ENCODE results near the gene CDC73. TPM values are rescaled to one million over a fixed set of nuclear protein-coding genes. Genes with fewer than 3 reads are reported as not detected.

CDC73 gene
- total RNA-seq, 1 donor, result 29.7 TPM

DNA sequence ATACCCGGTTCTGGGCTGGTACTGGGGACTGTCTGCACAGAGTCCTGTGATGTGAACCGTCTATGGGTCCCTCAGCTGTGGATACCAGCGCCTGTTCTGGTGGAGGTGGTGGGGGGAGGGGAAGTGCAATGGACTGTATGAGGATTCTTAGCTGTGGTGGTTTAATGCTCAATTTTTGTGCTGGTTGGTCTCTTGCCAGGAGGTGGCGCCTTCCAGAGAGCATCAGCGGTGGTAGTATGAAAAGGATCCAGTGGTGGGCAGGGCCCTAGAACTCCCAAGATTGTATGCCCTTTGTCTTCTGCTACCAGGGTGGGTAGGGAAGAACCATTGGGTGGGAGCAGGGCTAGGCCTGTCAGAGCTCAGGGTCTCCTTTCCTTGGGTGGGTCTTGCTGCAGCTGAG, 153.9 kb downstream of the CDC73 start:
- peaks cover 2% of the 10 kb centered on the region for H4K20me1 ChIP-seq (ENCODE audit: insufficient read depth, low read length)
- no peaks in the 10 kb centered on the region for H3K4me1 ChIP-seq (ENCODE audit: insufficient read depth, low read length)
- no peaks in the 10 kb centered on the region for H3K36me3 ChIP-seq (ENCODE audit: insufficient read depth, low read length)
- H3K4me3 ChIP-seq (ENCODE audit: insufficient read depth, low read length), result no peak overlapping the region
- no peaks in the 10 kb centered on the region for H3K9me3 ChIP-seq (ENCODE audit: low read depth, low read length)
- H3K79me2 ChIP-seq (ENCODE audit: insufficient read depth, low read length), result no peaks in the 10 kb centered on the region
- TF ChIP-seq, protein P1, sequence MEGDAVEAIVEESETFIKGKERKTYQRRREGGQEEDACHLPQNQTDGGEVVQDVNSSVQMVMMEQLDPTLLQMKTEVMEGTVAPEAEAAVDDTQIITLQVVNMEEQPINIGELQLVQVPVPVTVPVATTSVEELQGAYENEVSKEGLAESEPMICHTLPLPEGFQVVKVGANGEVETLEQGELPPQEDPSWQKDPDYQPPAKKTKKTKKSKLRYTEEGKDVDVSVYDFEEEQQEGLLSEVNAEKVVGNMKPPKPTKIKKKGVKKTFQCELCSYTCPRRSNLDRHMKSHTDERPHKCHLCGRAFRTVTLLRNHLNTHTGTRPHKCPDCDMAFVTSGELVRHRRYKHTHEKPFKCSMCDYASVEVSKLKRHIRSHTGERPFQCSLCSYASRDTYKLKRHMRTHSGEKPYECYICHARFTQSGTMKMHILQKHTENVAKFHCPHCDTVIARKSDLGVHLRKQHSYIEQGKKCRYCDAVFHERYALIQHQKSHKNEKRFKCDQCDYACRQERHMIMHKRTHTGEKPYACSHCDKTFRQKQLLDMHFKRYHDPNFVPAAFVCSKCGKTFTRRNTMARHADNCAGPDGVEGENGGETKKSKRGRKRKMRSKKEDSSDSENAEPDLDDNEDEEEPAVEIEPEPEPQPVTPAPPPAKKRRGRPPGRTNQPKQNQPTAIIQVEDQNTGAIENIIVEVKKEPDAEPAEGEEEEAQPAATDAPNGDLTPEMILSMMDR (IDR thresholded peaks at IDR 0.05; ENCODE audit: extremely low read depth, low read depth, low read length), result no peak
- H3K27me3 ChIP-seq (ENCODE audit: insufficient read depth, low read length), result no peaks in the 10 kb centered on the region
- H3K27ac ChIP-seq (ENCODE audit: low read depth, low read length), result no peak overlapping the region
- DNase-seq (ENCODE audit: insufficient read length, low spot score, missing footprints), result no peak
- no peak overlapping the region for H2AFZ ChIP-seq (ENCODE audit: low read length)
- no peak overlapping the region for H3K4me2 ChIP-seq (ENCODE audit: insufficient read depth, low read length)

DNA sequence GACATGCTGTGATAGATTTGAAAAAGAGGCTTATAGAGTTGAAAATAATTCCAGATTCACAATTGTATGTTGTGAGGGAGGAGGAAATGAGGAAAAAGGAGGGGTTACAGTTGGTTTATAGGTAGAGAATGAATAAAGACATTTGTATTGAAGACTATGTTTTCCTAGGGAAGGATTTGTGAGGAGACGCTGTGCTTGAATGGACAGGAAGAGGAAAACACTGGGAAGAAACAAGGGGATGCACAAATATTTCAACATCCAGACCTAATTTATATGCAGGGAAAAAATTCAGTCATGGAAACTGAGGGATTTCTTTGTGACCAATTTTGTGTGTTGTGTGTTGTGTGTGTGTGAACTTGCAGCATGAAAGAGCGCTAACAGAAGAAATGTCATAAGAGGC, 157.1 kb downstream of the CDC73 start:
- no peak for DNase-seq (ENCODE audit: insufficient read length, low spot score, missing footprints)
- peaks cover 2% of the 10 kb centered on the region for H4K20me1 ChIP-seq (ENCODE audit: insufficient read depth, low read length)
- H3K4me2 ChIP-seq (ENCODE audit: insufficient read depth, low read length), result no peak overlapping the region
- TF ChIP-seq, protein P1 (IDR thresholded peaks at IDR 0.05; ENCODE audit: extremely low read depth, low read depth, low read length), result no peak
- H2AFZ ChIP-seq (ENCODE audit: low read length), result no peak overlapping the region
- H3K79me2 ChIP-seq (ENCODE audit: insufficient read depth, low read length), result no peaks in the 10 kb centered on the region
- H3K27ac ChIP-seq (ENCODE audit: low read depth, low read length), result no peak overlapping the region
- H3K4me3 ChIP-seq (ENCODE audit: insufficient read depth, low read length), result no peak overlapping the region
- no peaks in the 10 kb centered on the region for H3K9me3 ChIP-seq (ENCODE audit: low read depth, low read length)
- no peaks in the 10 kb centered on the region for H3K36me3 ChIP-seq (ENCODE audit: insufficient read depth, low read length)
- no peaks in the 10 kb centered on the region for H3K4me1 ChIP-seq (ENCODE audit: insufficient read depth, low read length)
- no peaks in the 10 kb centered on the region for H3K27me3 ChIP-seq (ENCODE audit: insufficient read depth, low read length)

DNA sequence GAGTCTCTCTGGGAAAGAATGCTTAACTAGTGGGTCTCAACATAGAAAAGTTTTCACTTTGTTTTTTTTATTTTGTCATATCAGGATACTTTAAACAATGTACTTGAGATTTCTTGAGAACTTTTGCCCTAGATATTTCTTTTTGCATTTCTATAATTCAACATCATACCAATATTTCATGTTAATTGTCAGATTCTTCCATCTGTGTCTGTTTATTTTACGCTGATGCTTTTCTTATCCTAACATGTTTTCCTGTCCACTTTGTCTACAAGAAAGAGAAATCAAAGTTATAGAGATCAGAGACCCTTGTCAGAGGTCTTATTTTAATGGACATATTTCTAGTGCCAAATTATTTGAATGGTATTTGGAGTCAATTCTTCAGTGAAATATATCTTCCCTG, 160.1 kb downstream of the CDC73 start:
- H3K27ac ChIP-seq (ENCODE audit: low read depth, low read length), result no peak overlapping the region
- H3K36me3 ChIP-seq (ENCODE audit: insufficient read depth, low read length), result no peaks in the 10 kb centered on the region
- no peak overlapping the region for H3K4me3 ChIP-seq (ENCODE audit: insufficient read depth, low read length)
- no peak overlapping the region for H3K4me2 ChIP-seq (ENCODE audit: insufficient read depth, low read length)
- no peak for DNase-seq (ENCODE audit: insufficient read length, low spot score, missing footprints)
- TF ChIP-seq, protein P1 (IDR thresholded peaks at IDR 0.05; ENCODE audit: extremely low read depth, low read depth, low read length), result no peak
- no peaks in the 10 kb centered on the region for H3K79me2 ChIP-seq (ENCODE audit: insufficient read depth, low read length)
- no peaks in the 10 kb centered on the region for H3K4me1 ChIP-seq (ENCODE audit: insufficient read depth, low read length)
- no peaks in the 10 kb centered on the region for H4K20me1 ChIP-seq (ENCODE audit: insufficient read depth, low read length)
- H2AFZ ChIP-seq (ENCODE audit: low read length), result no peak overlapping the region
- no peaks in the 10 kb centered on the region for H3K9me3 ChIP-seq (ENCODE audit: low read depth, low read length)
- H3K27me3 ChIP-seq (ENCODE audit: insufficient read depth, low read length), result no peaks in the 10 kb centered on the region

DNA sequence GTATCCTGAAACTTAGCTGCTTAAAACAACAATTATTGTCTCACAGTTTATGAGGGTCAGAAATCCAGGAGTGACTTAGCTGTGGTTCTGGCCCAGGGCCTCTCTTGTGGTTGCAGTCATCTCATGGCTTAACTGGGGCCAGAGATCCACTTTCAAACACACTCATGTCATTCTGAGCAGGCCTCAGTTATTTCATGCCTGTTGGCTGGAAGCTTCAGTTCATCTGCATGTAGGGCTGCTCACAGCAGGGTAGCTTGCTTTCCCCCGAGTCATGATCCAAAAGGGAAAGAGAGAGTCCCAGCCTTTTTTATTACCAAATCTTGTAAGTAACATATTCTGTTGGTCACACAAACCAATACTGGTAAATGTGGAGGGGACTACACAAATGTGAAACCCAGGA, 161.2 kb downstream of the CDC73 start:
- Histone ChIP-seq H3K27me3 (ENCODE audit: insufficient read depth, low read length) (no peaks in the 10 kb centered on the region), H3K4me3 (ENCODE audit: insufficient read depth, low read length) (no peak overlapping the region), H3K27ac (ENCODE audit: low read depth, low read length) (no peak overlapping the region), H3K9me3 (ENCODE audit: low read depth, low read length) (no peaks in the 10 kb centered on the region), H3K36me3 (ENCODE audit: insufficient read depth, low read length) (no peaks in the 10 kb centered on the region), H3K4me1 (ENCODE audit: insufficient read depth, low read length) (no peaks in the 10 kb centered on the region), H2AFZ (ENCODE audit: low read length) (no peak overlapping the region), H4K20me1 (ENCODE audit: insufficient read depth, low read length) (no peaks in the 10 kb centered on the region), H3K79me2 (ENCODE audit: insufficient read depth, low read length) (no peaks in the 10 kb centered on the region), H3K4me2 (ENCODE audit: insufficient read depth, low read length) (no peak overlapping the region)
- TF ChIP-seq, protein P1 (IDR thresholded peaks at IDR 0.05; ENCODE audit: extremely low read depth, low read depth, low read length), result no peak
- DNase-seq (ENCODE audit: insufficient read length, low spot score, missing footprints), result peak; percentile 59
